Kidney epithelial cell (primary cell): ENCODE measurements around the gene ACSF3. TPM values are rescaled to one million over a fixed set of nuclear protein-coding genes. Genes with fewer than 3 reads are reported as not detected.

Source experiments
- DNase-seq: peaks from one replicate; pipeline ENCODE4 v3.0.0-alpha.2; 2010; ENCODE audit warnings: low read depth
- H3K27me3 ChIP-seq: 2 replicates; pipeline ENCODE4 v1.6.0; 2011; ENCODE audit warnings: low read length; ENCODE audit not compliant: control insufficient read depth, insufficient read depth
- H3K36me3 ChIP-seq: 2 replicates; pipeline ENCODE4 v1.5.1; 2011; ENCODE audit warnings: low read length; ENCODE audit not compliant: control insufficient read depth, insufficient read depth
- H3K4me3 ChIP-seq: 2 replicates; pipeline ENCODE4 v1.5.1; 2011; ENCODE audit warnings: low read depth, mild to moderate bottlenecking, control low read depth, low read length
- total RNA-seq: library from RNA; depleted of rRNA; stranded (reverse); fragments of >200 nt; gene quantifications from 2 replicates; pipeline ENCODE4 v1.2.3, GENCODE V29; 2015
- TF ChIP-seq, protein P1 (sequence below): IDR thresholded peaks from 2 replicates; pipeline ENCODE4 v1.5.1; 2011; ENCODE audit warnings: mild to moderate bottlenecking, moderate library complexity, low read length, control low read depth, inconsistent platforms; ENCODE audit not compliant: insufficient read depth, poor library complexity, severe bottlenecking

Gene ACSF3
- total RNA-seq, 1 donor from 2014 or later: 36.9 TPM

DNA sequence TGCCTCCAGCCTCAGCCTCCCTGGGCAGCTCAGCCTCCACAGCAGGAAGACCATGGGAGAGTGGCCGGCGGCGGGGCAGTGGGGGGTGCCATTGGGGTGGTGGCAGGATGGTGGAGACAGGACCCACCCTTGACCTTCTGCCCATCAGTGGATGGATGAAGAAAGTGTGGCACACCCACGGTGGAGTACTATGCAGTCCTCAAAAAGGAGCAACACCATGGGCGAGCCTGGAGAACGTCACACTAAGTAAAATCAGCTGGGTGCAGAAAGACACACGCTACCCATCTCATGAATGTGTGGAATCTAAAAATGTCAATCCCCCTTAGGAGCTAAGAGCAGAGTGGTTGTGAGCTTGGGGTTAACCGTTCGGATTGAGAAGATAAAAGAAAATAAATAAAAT is 34.8 kb upstream of the ACSF3 start:
- H3K4me3 ChIP-seq: no peak overlapping the region
- DNase-seq: no peak
- H3K27me3 ChIP-seq: peaks cover 27% of the 10 kb centered on the region
- no peaks in the 10 kb centered on the region for H3K36me3 ChIP-seq
- TF ChIP-seq, protein P1, sequence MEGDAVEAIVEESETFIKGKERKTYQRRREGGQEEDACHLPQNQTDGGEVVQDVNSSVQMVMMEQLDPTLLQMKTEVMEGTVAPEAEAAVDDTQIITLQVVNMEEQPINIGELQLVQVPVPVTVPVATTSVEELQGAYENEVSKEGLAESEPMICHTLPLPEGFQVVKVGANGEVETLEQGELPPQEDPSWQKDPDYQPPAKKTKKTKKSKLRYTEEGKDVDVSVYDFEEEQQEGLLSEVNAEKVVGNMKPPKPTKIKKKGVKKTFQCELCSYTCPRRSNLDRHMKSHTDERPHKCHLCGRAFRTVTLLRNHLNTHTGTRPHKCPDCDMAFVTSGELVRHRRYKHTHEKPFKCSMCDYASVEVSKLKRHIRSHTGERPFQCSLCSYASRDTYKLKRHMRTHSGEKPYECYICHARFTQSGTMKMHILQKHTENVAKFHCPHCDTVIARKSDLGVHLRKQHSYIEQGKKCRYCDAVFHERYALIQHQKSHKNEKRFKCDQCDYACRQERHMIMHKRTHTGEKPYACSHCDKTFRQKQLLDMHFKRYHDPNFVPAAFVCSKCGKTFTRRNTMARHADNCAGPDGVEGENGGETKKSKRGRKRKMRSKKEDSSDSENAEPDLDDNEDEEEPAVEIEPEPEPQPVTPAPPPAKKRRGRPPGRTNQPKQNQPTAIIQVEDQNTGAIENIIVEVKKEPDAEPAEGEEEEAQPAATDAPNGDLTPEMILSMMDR: no peak

- H3K27me3 ChIP-seq: peaks cover 23% of the 10 kb centered on the region
- TF ChIP-seq, protein P1: no peak
- no peak for DNase-seq
These were observed 33.4 kb upstream of the ACSF3 start for GRCh38 chr16:89060207-89060794.

DNA sequence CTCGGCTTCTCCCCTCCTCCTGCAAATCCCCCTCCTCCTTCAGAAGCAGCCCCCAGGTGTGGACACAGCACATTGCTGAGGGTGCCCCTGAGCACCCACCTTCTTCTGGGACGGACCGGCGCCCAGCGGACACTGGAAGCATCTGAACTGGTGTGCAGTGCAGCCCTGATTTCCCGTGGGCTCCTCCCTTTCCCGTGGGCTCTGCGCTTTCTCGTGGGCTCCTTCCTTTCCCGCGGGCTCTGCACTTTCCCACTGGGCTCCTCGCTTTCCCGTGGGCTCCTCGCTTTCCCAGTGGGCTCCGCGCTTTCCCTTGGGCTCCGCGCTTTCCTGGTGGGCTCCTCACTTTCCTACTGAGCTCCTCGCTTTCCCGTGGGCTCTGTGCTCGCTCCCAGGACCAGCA is 32.6 kb upstream of the ACSF3 start:
- Histone ChIP-seq H3K36me3 (no peaks in the 10 kb centered on the region), H3K27me3 (peaks cover 27% of the 10 kb centered on the region), H3K4me3 (no peak overlapping the region)
- TF ChIP-seq, protein P1: no peak
- DNase-seq: no peak

More at GRCh38 chr16:89060207-89060794, 33.4 kb upstream of the ACSF3 start:
- Histone ChIP-seq H3K4me3 (no peak overlapping the region), H3K36me3 (no peaks in the 10 kb centered on the region)

- Histone ChIP-seq H3K36me3 (no peaks in the 10 kb centered on the region), H3K4me3 (no peak overlapping the region), H3K27me3 (peaks cover 32% of the 10 kb centered on the region)
- no peak for DNase-seq
- TF ChIP-seq, protein P1: no peak
These were observed 31.9 kb upstream of the ACSF3 start for GRCh38 chr16:89061590-89062380.

GRCh38 chr16:89062389-89063345 is 31.0 kb upstream of the ACSF3 start:
- H3K4me3 ChIP-seq: no peak overlapping the region
- H3K36me3 ChIP-seq: no peaks in the 10 kb centered on the region
- no peak for DNase-seq
- TF ChIP-seq, protein P1: no peak
- H3K27me3 ChIP-seq: peaks cover 33% of the 10 kb centered on the region
